NCI-H2196 treated with DMSO at 0.1 percent for 48 hours (cell line): Measurements from ENCODE around the gene MYOM1.
A peak's percentile ranks its signal among the peaks of the same experiment; 100 is the strongest.

ENCODE experiments used
- DNase-seq: peaks from one replicate; lab custom pipeline; 2025; ENCODE audit not compliant: unreplicated experiment; lab: John Stamatoyannopoulos, UW

Gene MYOM1

GRCh38 chr18:3120356-3120755 is 99.4 kb downstream of the MYOM1 start:
- no peak for DNase-seq

GRCh38 chr18:3119401-3120341 is 100.1 kb downstream of the MYOM1 start:
- no peak for DNase-seq

GRCh38 chr18:3118195-3119010 is 101.4 kb downstream of the MYOM1 start:
- no peak for DNase-seq

GRCh38 chr18:3117493-3118192 is 102.1 kb downstream of the MYOM1 start:
- DNase-seq, result peak; percentile 56

GRCh38 chr18:3115447-3116030 is 104.2 kb downstream of the MYOM1 start:
- no peak for DNase-seq

GRCh38 chr18:3114451-3114850 is 105.3 kb downstream of the MYOM1 start:
- DNase-seq, result no peak

GRCh38 chr18:3114026-3114425 is 105.7 kb downstream of the MYOM1 start:
- no peak for DNase-seq

GRCh38 chr18:3111523-3112240 is 108.1 kb downstream of the MYOM1 start:
- DNase-seq, result no peak

GRCh38 chr18:3110034-3110752 is 109.6 kb downstream of the MYOM1 start:
- DNase-seq, result no peak

- DNase-seq, result no peak
These were observed 112.0 kb downstream of the MYOM1 start for GRCh38 chr18:3107740-3108151.

- no peak for DNase-seq
These were observed 115.3 kb downstream of the MYOM1 start for GRCh38 chr18:3104190-3105054.

GRCh38 chr18:3103576-3103975 is 116.2 kb downstream of the MYOM1 start:
- no peak for DNase-seq

- DNase-seq, result no peak
These were observed 116.8 kb downstream of the MYOM1 start for GRCh38 chr18:3102983-3103382.

GRCh38 chr18:3100498-3101132 is 119.2 kb downstream of the MYOM1 start:
- DNase-seq, result no peak

GRCh38 chr18:3099327-3099726 is 120.4 kb downstream of the MYOM1 start:
- DNase-seq, result no peak

- DNase-seq, result no peak
These were observed 122.7 kb downstream of the MYOM1 start for GRCh38 chr18:3097082-3097481.

- no peak for DNase-seq
These were observed 123.8 kb downstream of the MYOM1 start for GRCh38 chr18:3095921-3096320.

- DNase-seq, result no peak
These were observed 125.5 kb downstream of the MYOM1 start for GRCh38 chr18:3094338-3094684.
